Aortic smooth muscle cell (primary cell): ENCODE results near the gene CDC37. TPM values are rescaled to one million over a fixed set of nuclear protein-coding genes. Genes with fewer than 3 reads are reported as not detected.

ENCODE experiments used
- total RNA-seq: library from RNA; depleted of rRNA; stranded (reverse); fragments of >200 nt; gene quantifications from 2 replicates; pipeline ENCODE4 v1.2.3, GENCODE V29; 2014

CDC37 gene
- 183 and 233 TPM in 2 replicates for total RNA-seq

DNA sequence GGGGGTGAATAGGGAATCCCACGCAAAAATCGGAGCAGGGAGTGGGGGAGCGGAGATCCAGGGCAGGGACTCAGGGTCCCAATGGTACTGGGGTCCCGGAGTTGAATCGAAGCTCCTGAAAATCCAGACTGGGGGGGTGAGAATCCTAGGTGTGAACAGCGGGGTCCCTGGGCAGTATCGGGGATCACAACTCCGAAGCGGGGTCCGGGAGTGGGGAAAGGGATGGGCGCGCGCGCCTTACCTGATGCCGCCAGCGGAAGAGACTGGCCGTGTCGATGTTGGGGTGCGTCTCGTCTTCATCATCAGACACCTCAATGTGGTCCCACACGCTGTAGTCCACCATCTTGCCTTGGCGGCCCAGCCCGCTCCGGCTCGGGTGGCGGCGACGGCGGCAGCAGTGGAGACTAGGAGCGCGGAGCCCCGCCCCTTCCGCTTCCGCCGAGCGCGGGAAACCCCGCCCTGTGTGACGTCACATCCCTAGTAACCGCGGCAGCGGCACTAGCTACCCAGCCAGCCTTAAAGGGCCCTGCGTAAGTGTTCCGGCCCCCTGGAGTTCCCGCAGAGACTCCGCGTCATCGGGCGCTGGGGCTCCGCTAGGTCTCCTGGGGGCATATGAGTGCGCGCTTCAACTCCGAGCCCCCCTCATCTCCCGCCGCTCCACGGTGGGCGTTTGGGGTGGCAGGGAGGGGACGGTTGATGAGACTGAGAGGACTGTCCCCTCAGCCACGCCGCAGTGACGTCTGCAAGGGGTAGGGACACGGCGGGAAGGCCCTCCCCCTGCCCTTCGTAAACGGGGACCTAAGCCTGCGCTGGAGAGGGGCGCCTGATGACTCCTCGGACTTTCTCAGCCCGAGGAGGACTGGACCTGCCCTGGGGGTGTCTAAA is at the start of gene CDC37:
Gene CDC37, minus strand, starts transcription at position 406 of the 885 bp plus-strand sequence. Its CDS starts 63 bp downstream, at position 343.

DNA sequence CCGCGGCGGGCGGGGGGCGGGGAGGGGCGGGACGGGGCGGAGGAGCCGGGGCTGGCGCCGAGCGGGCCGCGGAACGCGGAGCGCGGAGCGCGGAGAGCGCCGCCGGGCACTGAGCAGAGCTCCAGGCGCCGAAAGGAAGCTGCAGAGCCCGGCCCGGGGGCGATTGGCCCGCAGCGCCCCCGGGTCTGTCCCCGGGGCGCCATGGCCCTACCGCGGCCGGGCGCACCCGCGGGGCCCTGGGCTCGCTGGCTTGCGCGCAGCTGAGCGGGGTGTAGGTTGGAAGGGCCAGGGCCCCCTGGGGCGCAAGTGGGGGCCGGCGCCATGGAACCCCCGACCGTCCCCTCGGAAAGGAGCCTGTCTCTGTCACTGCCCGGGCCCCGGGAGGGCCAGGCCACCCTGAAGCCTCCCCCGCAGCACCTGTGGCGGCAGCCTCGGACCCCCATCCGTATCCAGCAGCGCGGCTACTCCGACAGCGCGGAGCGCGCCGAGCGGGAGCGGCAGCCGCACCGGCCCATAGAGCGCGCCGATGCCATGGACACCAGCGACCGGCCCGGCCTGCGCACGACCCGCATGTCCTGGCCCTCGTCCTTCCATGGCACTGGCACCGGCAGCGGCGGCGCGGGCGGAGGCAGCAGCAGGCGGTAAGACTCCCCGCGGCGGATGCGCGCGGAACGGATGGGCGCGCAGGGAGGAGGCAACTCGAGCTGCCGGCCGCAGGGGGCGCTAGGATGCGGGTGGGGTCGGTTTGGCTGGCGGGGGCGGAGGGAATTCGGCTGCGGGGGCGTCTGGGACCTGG is 17.3 kb upstream of the CDC37 start, which contains the start of gene PDE4A:
Gene PDE4A, plus strand, starts transcription at position 95 of the 796 bp plus-strand sequence. Its CDS starts 227 bp downstream, at position 322.

GRCh38 chr19:10380313-10381102 is 22.8 kb downstream of the CDC37 start, which contains the start of gene TYK2:
TYK2 (minus strand) TSS chr19:10380572; CDS start chr19:10378406, 2,166 bp downstream.

Other genes starting within 250 kb of the CDC37 start
- 39.1 and 39.9 TPM in 2 replicates for gene DNMT1, start 208.6 kb downstream of the CDC37 start, total RNA-seq
- 9.1 and 9.4 TPM in 2 replicates for gene S1PR2, start 172.2 kb downstream of the CDC37 start, total RNA-seq
- gene MRPL4, start 151.3 kb downstream of the CDC37 start, total RNA-seq: 13.9 and 15.7 TPM in 2 replicates
- gene ICAM1, start 132.4 kb downstream of the CDC37 start, total RNA-seq: 1.3 and 4.9 TPM in 2 replicates
- 0.13 and 0.62 TPM in 2 replicates for gene ICAM4, start 116.6 kb downstream of the CDC37 start, total RNA-seq
- gene ICAM5, start 113.6 kb downstream of the CDC37 start, total RNA-seq: 0.26 and 0.56 TPM in 2 replicates
- gene ZGLP1, start 93.7 kb downstream of the CDC37 start, total RNA-seq: 0.12 and 0.13 TPM in 2 replicates
- 19.3 and 19.7 TPM in 2 replicates for gene FDX2, start 87.5 kb downstream of the CDC37 start, total RNA-seq
- 5.5 and 5.7 TPM in 2 replicates for gene RAVER1, start 70.0 kb downstream of the CDC37 start, total RNA-seq
- gene ICAM3, start 63.9 kb downstream of the CDC37 start, total RNA-seq: 15.2 and 21.5 TPM in 2 replicates
- 49.8 and 62.4 TPM in 2 replicates for gene TYK2, start 23.0 kb downstream of the CDC37 start, total RNA-seq
- 2.4 and 3.5 TPM in 2 replicates for gene PDE4A, start 17.0 kb upstream of the CDC37 start, total RNA-seq
- 71.6 and 97.9 TPM in 2 replicates for gene KEAP1, start 99.8 kb upstream of the CDC37 start, total RNA-seq
- 4.1 and 6.2 TPM in 2 replicates for gene S1PR5, start 113.9 kb upstream of the CDC37 start, total RNA-seq
- 11.4 and 12.4 TPM in 2 replicates for gene ATG4D, start 140.4 kb upstream of the CDC37 start, total RNA-seq
- 5.5 and 8.5 TPM in 2 replicates for gene KRI1, start 162.5 kb upstream of the CDC37 start, total RNA-seq
- gene CDKN2D, start 165.4 kb upstream of the CDC37 start, total RNA-seq: 12.0 and 13.7 TPM in 2 replicates
- 0.19 TPM in 1 of 2 replicates, not detected in the other for gene AP1M2, start 183.8 kb upstream of the CDC37 start, total RNA-seq
- gene SLC44A2, start 222.0 kb upstream of the CDC37 start, total RNA-seq: 62.0 and 89.7 TPM in 2 replicates